Aorta (tissue), 5 donors: ENCODE data around the gene LASP1. TPM values are rescaled to one million over a fixed set of nuclear protein-coding genes. Genes with fewer than 3 reads are reported as not detected.
"Not testable (repeated sequence)": the region's sequence is repeated elsewhere in the genome, so short reads cannot be mapped to it uniquely, and the experiment has no call there.

ENCODE experiments used
- ATAC-seq: fragments of 200-7000 bp; cut with Tn5 transposase; one replicate; pipeline ENCODE4 v1.9.1; 2022; ENCODE audit warnings: moderate library complexity; ENCODE audit not compliant: low FRiP score
- DNase-seq, 2 donors: peaks; one replicate each; pipeline ENCODE4 v3.0.0-alpha.2; 2020
- H3K27ac ChIP-seq, 2 donors: one replicate each; pipeline ENCODE4 v1.5.1; 2013; ENCODE audit warnings: low read length in 2 of 2, mild to moderate bottlenecking in 2 of 2, moderate library complexity in 2 of 2, control low read depth in 1 of 2, inconsistent platforms in 1 of 2, low read depth in 1 of 2
- H3K27me3 ChIP-seq, 2 donors: one replicate each; pipeline ENCODE4 v1.6.1; 2013; ENCODE audit warnings: control low read depth in 1 of 2, low read length in 1 of 2, mild to moderate bottlenecking in 1 of 2, moderate library complexity in 1 of 2; ENCODE audit not compliant: insufficient read depth in 2 of 2, control insufficient read depth in 1 of 2
- H3K36me3 ChIP-seq, 2 donors: one replicate each; pipeline ENCODE4 v1.6.1; 2013; ENCODE audit warnings: control low read depth in 1 of 2, low read length in 1 of 2, mild to moderate bottlenecking in 1 of 2; ENCODE audit not compliant: insufficient read depth in 2 of 2, control insufficient read depth in 1 of 2
- H3K4me1 ChIP-seq, 2 donors: one replicate each; pipeline ENCODE4 v1.6.1; 2013; ENCODE audit warnings: low read length in 2 of 2, control low read depth in 1 of 2, mild to moderate bottlenecking in 1 of 2, moderate library complexity in 1 of 2; ENCODE audit not compliant: insufficient read depth in 2 of 2, control insufficient read depth in 1 of 2
- H3K4me3 ChIP-seq, 2 donors: one replicate each; pipeline ENCODE4 v1.5.1; 2013; ENCODE audit warnings: low read length in 2 of 2, control low read depth in 1 of 2, mild to moderate bottlenecking in 1 of 2
- H3K9me3 ChIP-seq: one replicate; pipeline ENCODE4 v1.6.1; 2013; ENCODE audit warnings: mild to moderate bottlenecking, low read length; ENCODE audit not compliant: control insufficient read depth
- WGBS, 2 donors: extraction: QIAGEN DNeasy Blood & Tissue Kit; methylation state at CpG; one replicate each; pipeline ENCODE4 v1.1.7; 2013; 5-methylcytosine and 5-hydroxymethylcytosine counted together
- intact Hi-C, 2 donors: fragments of 100-400 bp; cut with DNase I; formaldehyde crosslinking; loops; one replicate each; pipeline versions ENCODE4 v1.14.2 to v1.15.0; 2022
- polyA plus RNA-seq, 2 donors: library from polyadenylated mRNA; stranded (reverse); fragments of 200-250 nt; gene quantifications; one replicate each; pipeline ENCODE4 v1.2.3, GENCODE V29; 2013
- total RNA-seq, 2 donors: library from RNA; stranded (reverse); fragmentation: NEBNext Ultra II Directional; extraction: Animal tissue kit (Norgen Biotek cat#: 25700); gene quantifications; one replicate each; pipeline ENCODE4 v1.2.1, GENCODE V29; 2021
- donor health status: healthy with polysubstance abuse.
- donor health status: Bipolar disorder and iron deficiency.
- donor health status: DM: no; HTN: no; CAD: no.
- donor health status: DM: no; HTN: no; CAD: no.
- donor health status: DM: yes; HTN: yes; CAD: no.

Gene LASP1
- total and polyA plus RNA-seq, 4 donors: 68.5 to 169 (median 107) TPM

GRCh38 chr17:38851434-38851833 is 18.4 kb upstream of the LASP1 start:
- no peak overlapping the region for H3K27ac ChIP-seq
- H3K9me3 ChIP-seq: no peaks in the 10 kb centered on the region
- no peak for ATAC-seq
- peaks cover 0 to 5% of the 10 kb centered on the region in 2 donors for H3K4me1 ChIP-seq
- peaks cover 0 to 4% of the 10 kb centered on the region in 2 donors for H3K36me3 ChIP-seq
- H3K4me3 ChIP-seq: no peak overlapping the region
- 51 to 52% methylated on average over 2 of the region's 2 CpGs for WGBS, 2 donors
- no peaks in the 10 kb centered on the region for H3K27me3 ChIP-seq
- intact Hi-C loops: no loop called here
- no peak for DNase-seq

- no peaks in the 10 kb centered on the region for H3K9me3 ChIP-seq
- peak overlapping the region; percentile 46 to 48 for H3K27ac ChIP-seq
- ATAC-seq: peak; percentile 25
- peaks cover 0 to 2% of the 10 kb centered on the region in 2 donors for H3K36me3 ChIP-seq
- H3K4me3 ChIP-seq: peak overlapping the region; percentile 1 to 53
- H3K27me3 ChIP-seq: no peaks in the 10 kb centered on the region
- DNase-seq: no peak
- intact Hi-C loops: loop anchor here in 1 of 2 donors (1.0 to 2.0 kb wide), 2 partner anchors 28 to 54 kb away; partner anchors contain the start of genes CWC25 and PIP4K2B
- 1 to 2% methylated on average over 19 of the region's 19 CpGs for WGBS, 2 donors
- peaks cover 0 to 5% of the 10 kb centered on the region in 2 donors for H3K4me1 ChIP-seq
Observed at GRCh38 chr17:38852771-38853291, 17.0 kb upstream of the LASP1 start.

GRCh38 chr17:38853292-38854219 is 16.3 kb upstream of the LASP1 start, which contains the start of gene RPL23:
Gene RPL23, minus strand, starts transcription at chr17:38853721. Its CDS starts 11 bp downstream, at chr17:38853710.
- peak within 1 kb of the TSS; percentile 9 to 53 for H3K4me3 ChIP-seq
- intact Hi-C loops: loop anchor here in 1 of 2 donors (1.0 to 2.0 kb wide), 2 partner anchors 28 to 55 kb away; partner anchors contain the start of genes CWC25 and PIP4K2B
- no peaks in the 10 kb centered on the region for H3K9me3 ChIP-seq
- DNase-seq (peak; percentile 96 to 97), ATAC-seq (peak; percentile 97)
- peaks cover 0 to 5% of the 10 kb centered on the region in 2 donors for H3K4me1 ChIP-seq
- 0% methylated on average over 48 of the region's 48 CpGs for WGBS, 2 donors
- H3K27ac ChIP-seq: peak within 1 kb of the TSS; percentile 46 to 60
- H3K36me3 ChIP-seq: peaks cover 0 to 2% of the 10 kb centered on the region in 2 donors
- H3K27me3 ChIP-seq: no peaks in the 10 kb centered on the region

GRCh38 chr17:38855101-38855714 is 14.7 kb upstream of the LASP1 start:
- H3K9me3 ChIP-seq, DNase-seq, H3K36me3 ChIP-seq, H3K27me3 ChIP-seq, H3K4me3 ChIP-seq, H3K27ac ChIP-seq, ATAC-seq, H3K4me1 ChIP-seq, intact Hi-C loops: not testable (repeated sequence)
- WGBS, 2 donors: 85 to 86% methylated on average over 28 of the region's 28 CpGs

GRCh38 chr17:38857271-38857670 is 12.6 kb upstream of the LASP1 start:
- H3K4me3 ChIP-seq: no peak overlapping the region
- intact Hi-C loops: no loop called here
- H3K4me1 ChIP-seq: no peaks in the 10 kb centered on the region
- H3K36me3 ChIP-seq: no peaks in the 10 kb centered on the region
- no peaks in the 10 kb centered on the region for H3K9me3 ChIP-seq
- DNase-seq: no peak
- ATAC-seq: no peak
- 76 to 77% methylated on average over 5 of the region's 5 CpGs for WGBS, 2 donors
- H3K27me3 ChIP-seq: no peaks in the 10 kb centered on the region
- H3K27ac ChIP-seq: no peak overlapping the region

- ATAC-seq (no peak), DNase-seq (no peak)
- H3K4me1 ChIP-seq: no peaks in the 10 kb centered on the region
- no peaks in the 10 kb centered on the region for H3K27me3 ChIP-seq
- 18 to 21% methylated on average over 8 of the region's 8 CpGs for WGBS, 2 donors
- no peak overlapping the region for H3K4me3 ChIP-seq
- no peaks in the 10 kb centered on the region for H3K9me3 ChIP-seq
- H3K36me3 ChIP-seq: no peaks in the 10 kb centered on the region
- intact Hi-C loops: no loop called here
- H3K27ac ChIP-seq: no peak overlapping the region
Observed at GRCh38 chr17:38861399-38861843, 8.4 kb upstream of the LASP1 start.

- Histone ChIP-seq H3K36me3 (no peaks in the 10 kb centered on the region), H3K9me3 (no peaks in the 10 kb centered on the region), H3K4me3 (no peak overlapping the region), H3K4me1 (no peaks in the 10 kb centered on the region), H3K27ac (no peak overlapping the region), H3K27me3 (no peaks in the 10 kb centered on the region)
- ATAC-seq: no peak
- WGBS, 2 donors: 68 to 75% methylated on average over 11 of the region's 11 CpGs
- no peak for DNase-seq
- intact Hi-C loops: loop anchor here in 1 of 2 donors (5.0 kb wide), 2 partner anchors 38 to 117 kb away; partner anchors contain the start of gene CWC25
Observed at GRCh38 chr17:38864636-38865398, 5.0 kb upstream of the LASP1 start.
